ENCODE results near the gene SLC36A1.

GRCh38 chr5:151476016-151476415 lies 28.6 kb downstream of the SLC36A1 start:
- TF ChIP-seq EP300 (IDR thresholded peaks at IDR 0.05; ENCODE audit: low read depth) (no peak), POLR2AphosphoS5 (IDR thresholded peaks at IDR 0.05) (no peak)
- TF ChIP-seq, protein P1, sequence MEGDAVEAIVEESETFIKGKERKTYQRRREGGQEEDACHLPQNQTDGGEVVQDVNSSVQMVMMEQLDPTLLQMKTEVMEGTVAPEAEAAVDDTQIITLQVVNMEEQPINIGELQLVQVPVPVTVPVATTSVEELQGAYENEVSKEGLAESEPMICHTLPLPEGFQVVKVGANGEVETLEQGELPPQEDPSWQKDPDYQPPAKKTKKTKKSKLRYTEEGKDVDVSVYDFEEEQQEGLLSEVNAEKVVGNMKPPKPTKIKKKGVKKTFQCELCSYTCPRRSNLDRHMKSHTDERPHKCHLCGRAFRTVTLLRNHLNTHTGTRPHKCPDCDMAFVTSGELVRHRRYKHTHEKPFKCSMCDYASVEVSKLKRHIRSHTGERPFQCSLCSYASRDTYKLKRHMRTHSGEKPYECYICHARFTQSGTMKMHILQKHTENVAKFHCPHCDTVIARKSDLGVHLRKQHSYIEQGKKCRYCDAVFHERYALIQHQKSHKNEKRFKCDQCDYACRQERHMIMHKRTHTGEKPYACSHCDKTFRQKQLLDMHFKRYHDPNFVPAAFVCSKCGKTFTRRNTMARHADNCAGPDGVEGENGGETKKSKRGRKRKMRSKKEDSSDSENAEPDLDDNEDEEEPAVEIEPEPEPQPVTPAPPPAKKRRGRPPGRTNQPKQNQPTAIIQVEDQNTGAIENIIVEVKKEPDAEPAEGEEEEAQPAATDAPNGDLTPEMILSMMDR (IDR thresholded peaks at IDR 0.05) = no peak
